ENCODE data around the gene PLIN5. TPM values are rescaled to one million over a fixed set of nuclear protein-coding genes. Genes with fewer than 3 reads are reported as not detected.
A peak's percentile ranks its signal among the peaks of the same experiment; 100 is the strongest.

The PLIN5 gene
- total RNA-seq, 1 experiment from 2014 or later, result 8.1 TPM

GRCh38 chr19:4482721-4483364 is 52.2 kb downstream of the PLIN5 start:
- peaks cover 5 to 10% of the 10 kb centered on the region in 2 experiments; a peak in 3 of 4 replicates for H3K36me3 ChIP-seq (ENCODE audit: control insufficient read depth in 1 of 2, insufficient read depth in 2 of 2, low read length in 2 of 2)
- H4K20me1 ChIP-seq (ENCODE audit: insufficient read depth), result no peaks in the 10 kb centered on the region
- no peaks in the 10 kb centered on the region for H3K9me3 ChIP-seq (ENCODE audit: control insufficient read depth in 1 of 2, insufficient read depth in 1 of 2, low read depth in 1 of 2, low read length in 2 of 2)
- H3K4me3 ChIP-seq (replicated peaks in 1 of 2; ENCODE audit: low read depth in 1 of 2, low read length in 2 of 2), result no peak overlapping the region
- H3K27ac ChIP-seq (ENCODE audit: low read depth, low read length), result no peak overlapping the region
- no peak overlapping the region for H2AFZ ChIP-seq (ENCODE audit: low read depth, low read length, poor library complexity, severe bottlenecking)
- H3K9me2 ChIP-seq (ENCODE audit: insufficient read depth), result no peaks in the 10 kb centered on the region
- TF ChIP-seq POLR2A (IDR thresholded peaks at IDR 0.05; ENCODE audit: borderline replicate concordance, extremely low read depth, insufficient read depth, insufficient read length) (no peak), POLR2AphosphoS5 (IDR thresholded peaks at IDR 0.05; ENCODE audit: low read depth, low read length) (no peak), JUND (IDR thresholded peaks at IDR 0.05) (no peak), EGR1 (IDR thresholded peaks at IDR 0.05; ENCODE audit: low read depth) (no peak), RAD21 (IDR thresholded peaks at IDR 0.05; ENCODE audit: low read depth) (no peak), CEBPB (IDR thresholded peaks at IDR 0.05; ENCODE audit: low read depth) (no peak), SP1 (IDR thresholded peaks at IDR 0.05; ENCODE audit: low read depth) (no peak), TCF7L2 (IDR thresholded peaks at IDR 0.05; ENCODE audit: borderline replicate concordance, extremely low read depth, insufficient read depth, insufficient read length) (no peak), EZH2 (IDR thresholded peaks at IDR 0.05) (no peak), YY1 (IDR thresholded peaks at IDR 0.05; ENCODE audit: extremely low read depth, insufficient replicate concordance, low read depth, low read length) (no peak)
- TF ChIP-seq, protein P1, sequence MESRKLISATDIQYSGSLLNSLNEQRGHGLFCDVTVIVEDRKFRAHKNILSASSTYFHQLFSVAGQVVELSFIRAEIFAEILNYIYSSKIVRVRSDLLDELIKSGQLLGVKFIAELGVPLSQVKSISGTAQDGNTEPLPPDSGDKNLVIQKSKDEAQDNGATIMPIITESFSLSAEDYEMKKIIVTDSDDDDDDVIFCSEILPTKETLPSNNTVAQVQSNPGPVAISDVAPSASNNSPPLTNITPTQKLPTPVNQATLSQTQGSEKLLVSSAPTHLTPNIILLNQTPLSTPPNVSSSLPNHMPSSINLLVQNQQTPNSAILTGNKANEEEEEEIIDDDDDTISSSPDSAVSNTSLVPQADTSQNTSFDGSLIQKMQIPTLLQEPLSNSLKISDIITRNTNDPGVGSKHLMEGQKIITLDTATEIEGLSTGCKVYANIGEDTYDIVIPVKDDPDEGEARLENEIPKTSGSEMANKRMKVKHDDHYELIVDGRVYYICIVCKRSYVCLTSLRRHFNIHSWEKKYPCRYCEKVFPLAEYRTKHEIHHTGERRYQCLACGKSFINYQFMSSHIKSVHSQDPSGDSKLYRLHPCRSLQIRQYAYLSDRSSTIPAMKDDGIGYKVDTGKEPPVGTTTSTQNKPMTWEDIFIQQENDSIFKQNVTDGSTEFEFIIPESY (IDR thresholded peaks at IDR 0.05; ENCODE audit: extremely low read depth, insufficient replicate concordance, low read length), result no peak
- CTCF ChIA-PET, result no interaction called here
- H3K4me2 ChIP-seq (ENCODE audit: low read length), result no peak overlapping the region
- H3K27me3 ChIP-seq (ENCODE audit: insufficient read depth, low read length), result no peaks in the 10 kb centered on the region
- POLR2A ChIA-PET, result interaction anchor here (0.6 kb wide), 1 partner anchor 11 kb away, joined by 3 read pairs; the partner anchor contains the start of gene HDGFL2
- DNase-seq (ENCODE audit: low read depth, low spot score), result no peak
- intact Hi-C loops (cut with micrococcal nuclease), result no loop called here
- RAD21 ChIA-PET (ENCODE audit: low non-redundant PET in 1 of 2, low total read pairs in 2 of 2, uncharacterized antibody in 2 of 2, unreplicated experiment in 2 of 2), result no interaction called here
- BruUV-seq (replicated peaks), result no TSS peak
- peaks cover 2% of the 10 kb centered on the region; the same call in 1 of the 2 replicates for H3K79me2 ChIP-seq (ENCODE audit: insufficient read depth, low read length)
- peak; percentile 58 for ATAC-seq
- H3K4me1 ChIP-seq (ENCODE audit: control insufficient read depth in 1 of 2, insufficient read depth in 2 of 2, low read length in 2 of 2), result no peaks in the 10 kb centered on the region; a peak in 1 of 4 replicates
- H3K9ac ChIP-seq (ENCODE audit: low read length), result no peak overlapping the region

Data from HCT116 (cell line).